ENCODE results near the gene KRT20.

DNA sequence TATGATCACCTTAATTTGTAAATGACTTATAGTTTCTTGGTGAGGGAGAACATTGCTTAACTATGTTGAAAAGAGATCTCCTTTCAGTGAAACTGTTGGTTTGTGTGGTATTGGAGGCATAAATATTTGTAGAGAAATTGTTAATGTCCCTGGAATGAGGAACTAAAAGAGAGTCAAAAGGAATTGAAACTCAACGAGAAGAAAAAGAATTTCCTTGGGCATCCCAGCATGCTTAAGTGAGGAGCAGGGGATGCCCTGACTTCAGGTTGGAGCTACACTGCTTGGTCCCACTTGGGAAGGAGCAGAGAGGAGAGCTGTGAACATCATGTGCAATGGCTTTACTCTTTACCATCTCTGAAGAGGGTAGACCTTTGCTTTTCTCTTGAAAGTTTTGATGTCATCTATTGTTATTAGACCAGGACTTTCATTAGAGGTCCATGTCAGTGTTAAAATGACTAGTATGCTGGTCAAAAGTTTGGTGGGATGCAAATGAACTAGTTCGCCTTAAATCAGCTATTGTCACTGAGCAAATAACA lies 30.7 kb upstream of the KRT20 start:
- TF ChIP-seq EZH2 (IDR thresholded peaks at IDR 0.05; ENCODE audit: low read depth, unreplicated experiment), result no peak
- TF ChIP-seq CREB1 (CRISPR knock-in tag; IDR thresholded peaks at IDR 0.05; ENCODE audit: low read depth), result no peak
- TF ChIP-seq POLR2AphosphoS5 (IDR thresholded peaks at IDR 0.05; ENCODE audit: low read depth), result no peak
- TF ChIP-seq, protein P1, sequence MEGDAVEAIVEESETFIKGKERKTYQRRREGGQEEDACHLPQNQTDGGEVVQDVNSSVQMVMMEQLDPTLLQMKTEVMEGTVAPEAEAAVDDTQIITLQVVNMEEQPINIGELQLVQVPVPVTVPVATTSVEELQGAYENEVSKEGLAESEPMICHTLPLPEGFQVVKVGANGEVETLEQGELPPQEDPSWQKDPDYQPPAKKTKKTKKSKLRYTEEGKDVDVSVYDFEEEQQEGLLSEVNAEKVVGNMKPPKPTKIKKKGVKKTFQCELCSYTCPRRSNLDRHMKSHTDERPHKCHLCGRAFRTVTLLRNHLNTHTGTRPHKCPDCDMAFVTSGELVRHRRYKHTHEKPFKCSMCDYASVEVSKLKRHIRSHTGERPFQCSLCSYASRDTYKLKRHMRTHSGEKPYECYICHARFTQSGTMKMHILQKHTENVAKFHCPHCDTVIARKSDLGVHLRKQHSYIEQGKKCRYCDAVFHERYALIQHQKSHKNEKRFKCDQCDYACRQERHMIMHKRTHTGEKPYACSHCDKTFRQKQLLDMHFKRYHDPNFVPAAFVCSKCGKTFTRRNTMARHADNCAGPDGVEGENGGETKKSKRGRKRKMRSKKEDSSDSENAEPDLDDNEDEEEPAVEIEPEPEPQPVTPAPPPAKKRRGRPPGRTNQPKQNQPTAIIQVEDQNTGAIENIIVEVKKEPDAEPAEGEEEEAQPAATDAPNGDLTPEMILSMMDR (conservative IDR thresholded peaks at IDR 0.05; ENCODE audit: low read depth in 2 of 2), result no peak
- no peak for TF ChIP-seq ZNF462 (CRISPR knock-in tag; IDR thresholded peaks at IDR 0.05)
- no peak for TF ChIP-seq ZNF114 (CRISPR knock-in tag; IDR thresholded peaks at IDR 0.05)
- TF ChIP-seq, protein P2, sequence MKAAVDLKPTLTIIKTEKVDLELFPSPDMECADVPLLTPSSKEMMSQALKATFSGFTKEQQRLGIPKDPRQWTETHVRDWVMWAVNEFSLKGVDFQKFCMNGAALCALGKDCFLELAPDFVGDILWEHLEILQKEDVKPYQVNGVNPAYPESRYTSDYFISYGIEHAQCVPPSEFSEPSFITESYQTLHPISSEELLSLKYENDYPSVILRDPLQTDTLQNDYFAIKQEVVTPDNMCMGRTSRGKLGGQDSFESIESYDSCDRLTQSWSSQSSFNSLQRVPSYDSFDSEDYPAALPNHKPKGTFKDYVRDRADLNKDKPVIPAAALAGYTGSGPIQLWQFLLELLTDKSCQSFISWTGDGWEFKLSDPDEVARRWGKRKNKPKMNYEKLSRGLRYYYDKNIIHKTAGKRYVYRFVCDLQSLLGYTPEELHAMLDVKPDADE (IDR thresholded peaks at IDR 0.05), result no peak
- TF ChIP-seq, protein P3, sequence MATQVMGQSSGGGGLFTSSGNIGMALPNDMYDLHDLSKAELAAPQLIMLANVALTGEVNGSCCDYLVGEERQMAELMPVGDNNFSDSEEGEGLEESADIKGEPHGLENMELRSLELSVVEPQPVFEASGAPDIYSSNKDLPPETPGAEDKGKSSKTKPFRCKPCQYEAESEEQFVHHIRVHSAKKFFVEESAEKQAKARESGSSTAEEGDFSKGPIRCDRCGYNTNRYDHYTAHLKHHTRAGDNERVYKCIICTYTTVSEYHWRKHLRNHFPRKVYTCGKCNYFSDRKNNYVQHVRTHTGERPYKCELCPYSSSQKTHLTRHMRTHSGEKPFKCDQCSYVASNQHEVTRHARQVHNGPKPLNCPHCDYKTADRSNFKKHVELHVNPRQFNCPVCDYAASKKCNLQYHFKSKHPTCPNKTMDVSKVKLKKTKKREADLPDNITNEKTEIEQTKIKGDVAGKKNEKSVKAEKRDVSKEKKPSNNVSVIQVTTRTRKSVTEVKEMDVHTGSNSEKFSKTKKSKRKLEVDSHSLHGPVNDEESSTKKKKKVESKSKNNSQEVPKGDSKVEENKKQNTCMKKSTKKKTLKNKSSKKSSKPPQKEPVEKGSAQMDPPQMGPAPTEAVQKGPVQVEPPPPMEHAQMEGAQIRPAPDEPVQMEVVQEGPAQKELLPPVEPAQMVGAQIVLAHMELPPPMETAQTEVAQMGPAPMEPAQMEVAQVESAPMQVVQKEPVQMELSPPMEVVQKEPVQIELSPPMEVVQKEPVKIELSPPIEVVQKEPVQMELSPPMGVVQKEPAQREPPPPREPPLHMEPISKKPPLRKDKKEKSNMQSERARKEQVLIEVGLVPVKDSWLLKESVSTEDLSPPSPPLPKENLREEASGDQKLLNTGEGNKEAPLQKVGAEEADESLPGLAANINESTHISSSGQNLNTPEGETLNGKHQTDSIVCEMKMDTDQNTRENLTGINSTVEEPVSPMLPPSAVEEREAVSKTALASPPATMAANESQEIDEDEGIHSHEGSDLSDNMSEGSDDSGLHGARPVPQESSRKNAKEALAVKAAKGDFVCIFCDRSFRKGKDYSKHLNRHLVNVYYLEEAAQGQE (IDR thresholded peaks at IDR 0.05; ENCODE audit: unreplicated experiment), result no peak
- TF ChIP-seq EZH2phosphoT487 (IDR thresholded peaks at IDR 0.05; ENCODE audit: unreplicated experiment), result no peak
- no peak for TF ChIP-seq ZNF331 (CRISPR knock-in tag; IDR thresholded peaks at IDR 0.05; ENCODE audit: low read depth)
- no peak for TF ChIP-seq JUNB (IDR thresholded peaks at IDR 0.05; ENCODE audit: unreplicated experiment)
- TF ChIP-seq STAT1 (IDR thresholded peaks at IDR 0.05; ENCODE audit: unreplicated experiment), result no peak
- TF ChIP-seq NANOG (IDR thresholded peaks at IDR 0.05; ENCODE audit: borderline replicate concordance), result no peak

Data from GM23338 (cell line).